CD14-positive monocyte (primary cell): Measurements from ENCODE around the gene USP27X. TPM values are rescaled to one million over a fixed set of nuclear protein-coding genes. Genes with fewer than 3 reads are reported as not detected.
A peak's percentile ranks its signal among the peaks of the same experiment; 100 is the strongest.

Experiments
- DNase-seq, 3 donors: peaks; one replicate each; pipeline ENCODE4 v3.0.0-alpha.2; 2011 to 2022
- H2AFZ ChIP-seq: 2 replicates; pipeline ENCODE4 v1.6.0; 2012; ENCODE audit warnings: mild to moderate bottlenecking, low read depth, low read length, inconsistent platforms; ENCODE audit not compliant: insufficient read depth, poor library complexity, severe bottlenecking
- H3K27ac ChIP-seq, 2 donors: 1 replicate in 1 of 2; 2 replicates in 1 of 2; pipeline ENCODE4 v1.5.1; 2012 to 2013; ENCODE audit warnings: low read length in 2 of 2, control low read depth in 1 of 2, inconsistent platforms in 1 of 2, low read depth in 1 of 2, mild to moderate bottlenecking in 1 of 2
- H3K27me3 ChIP-seq, 2 donors: one replicate each; pipeline versions ENCODE4 v1.6.0 to v1.6.1; 2011 to 2013; ENCODE audit warnings: low read length in 2 of 2; ENCODE audit not compliant: control insufficient read depth in 2 of 2, insufficient read depth in 2 of 2
- H3K36me3 ChIP-seq, 2 donors: replicated peaks in 1 of 2; 1 replicate in 1 of 2; 2 replicates in 1 of 2; pipeline versions ENCODE4 v1.5.1 to v1.6.1; 2012 to 2013; ENCODE audit warnings: low read length in 2 of 2, control low read depth in 1 of 2, inconsistent platforms in 1 of 2, mild to moderate bottlenecking in 1 of 2; ENCODE audit not compliant: insufficient read depth in 2 of 2, control insufficient read depth in 1 of 2
- H3K4me1 ChIP-seq, 2 donors: 1 replicate in 1 of 2; 2 replicates in 1 of 2; pipeline versions ENCODE4 v1.5.1 to v1.6.1; 2012 to 2013; ENCODE audit warnings: low read length in 2 of 2, control low read depth in 1 of 2, inconsistent platforms in 1 of 2, mild to moderate bottlenecking in 1 of 2, moderate library complexity in 1 of 2; ENCODE audit not compliant: insufficient read depth in 2 of 2, control insufficient read depth in 1 of 2
- H3K4me2 ChIP-seq: replicated peaks from 2 replicates; pipeline ENCODE3; 2012; ENCODE audit warnings: low read length, moderate library complexity, mild to moderate bottlenecking; ENCODE audit not compliant: poor library complexity, severe bottlenecking; ENCODE audit errors: extremely low read depth
- H3K4me3 ChIP-seq, 3 experiments: fragments of 200-600 bp in 1 of 3; sonication (generic) in 1 of 3; replicated peaks in 1 of 3; 1 replicate in 2 of 3; 2 replicates in 1 of 3; pipeline ENCODE4 v1.5.1; 2011 to 2013; ENCODE audit warnings: low read length in 3 of 3, mild to moderate bottlenecking in 3 of 3, control low read depth in 2 of 3, low read depth in 2 of 3, inconsistent platforms in 1 of 3, moderate library complexity in 1 of 3
- H3K79me2 ChIP-seq: 2 replicates; pipeline ENCODE4 v1.6.0; 2012; ENCODE audit warnings: mild to moderate bottlenecking, control low read depth, inconsistent platforms, low read length, moderate library complexity; ENCODE audit not compliant: insufficient read depth
- H3K9ac ChIP-seq: 2 replicates; pipeline ENCODE4 v1.6.0; 2017; ENCODE audit warnings: low read length, mild to moderate bottlenecking; ENCODE audit not compliant: insufficient read depth, poor library complexity, severe bottlenecking
- H3K9me3 ChIP-seq, 2 donors: replicated peaks in 1 of 2; 1 replicate in 1 of 2; 2 replicates in 1 of 2; pipeline versions ENCODE4 v1.5.1 to v1.6.1; 2012 to 2013; ENCODE audit warnings: low read length in 2 of 2, control low read depth in 1 of 2; ENCODE audit not compliant: control insufficient read depth in 1 of 2, insufficient read depth in 1 of 2
- H4K20me1 ChIP-seq: 2 replicates; pipeline ENCODE4 v1.6.0; 2012; ENCODE audit warnings: mild to moderate bottlenecking, low read length, control low read depth, moderate library complexity; ENCODE audit not compliant: insufficient read depth
- H3K27ac Mint-ChIP-seq, 7 donors: one replicate each; pipeline ENCODE4 v1.8.0; 2020; ENCODE audit warnings: mild to moderate bottlenecking in 7 of 7, mixed read lengths in 7 of 7, moderate library complexity in 6 of 7, inconsistent platforms in 2 of 7
- H3K27me3 Mint-ChIP-seq, 3 donors: one replicate each; pipeline ENCODE4 v1.8.0; 2021 to 2022; ENCODE audit warnings: low read depth in 3 of 3, mild to moderate bottlenecking in 3 of 3, mixed read lengths in 3 of 3, moderate library complexity in 3 of 3, inconsistent platforms in 1 of 3
- H3K36me3 Mint-ChIP-seq, 2 donors: one replicate each; pipeline ENCODE4 v1.8.0; 2020; ENCODE audit warnings: mixed read lengths in 2 of 2, inconsistent platforms in 1 of 2, mild to moderate bottlenecking in 1 of 2
- H3K4me1 Mint-ChIP-seq: one replicate; pipeline ENCODE4 v1.8.0; 2020; ENCODE audit warnings: mild to moderate bottlenecking, mixed read lengths
- H3K4me3 Mint-ChIP-seq, 2 donors: one replicate each; pipeline ENCODE4 v1.8.0; 2020; ENCODE audit warnings: mild to moderate bottlenecking in 2 of 2, mixed read lengths in 2 of 2, moderate library complexity in 1 of 2
- H3K9me3 Mint-ChIP-seq, 7 donors: one replicate each; pipeline ENCODE4 v1.8.0; 2020 to 2022; ENCODE audit warnings: mixed read lengths in 7 of 7, mild to moderate bottlenecking in 6 of 7, moderate library complexity in 6 of 7, inconsistent platforms in 2 of 7
- WGBS: methylation state at CpG from one replicate; pipeline ENCODE4 v1.1.5; 2013; ENCODE audit warnings: missing lambda C conversion rate; ENCODE audit not compliant: insufficient coverage; 5-methylcytosine and 5-hydroxymethylcytosine counted together
- intact Hi-C, 2 donors: fragments of 100-400 bp; cut with micrococcal nuclease; formaldehyde crosslinking; loops; one replicate each; pipeline versions ENCODE4 v1.15.0 to v1.15.1; 2023
- polyA plus RNA-seq, 3 donors: library from polyadenylated mRNA; depleted of rRNA in 1 of 3; unstranded in 2 of 3; stranded (reverse) in 1 of 3; fragments of 300-500 nt in 2 of 3; fragments of >200 nt in 1 of 3; fragmentation: Illumina TruSeq in 2 of 3; gene quantifications; 1 replicate in 2 of 3; 2 replicates in 1 of 3; pipeline ENCODE4 v1.2.3, GENCODE V29; 2012 to 2021
- TF ChIP-seq, protein P1 (sequence below): fragments of 200-600 bp; IDR thresholded peaks from one replicate; pipeline ENCODE4 v1.8.0; 2022; ENCODE audit warnings: antibody characterized with exemption, mild to moderate bottlenecking

USP27X gene
- polyA plus RNA-seq, 3 donors: 0.16 to 0.97 (median 0.23) TPM

DNA sequence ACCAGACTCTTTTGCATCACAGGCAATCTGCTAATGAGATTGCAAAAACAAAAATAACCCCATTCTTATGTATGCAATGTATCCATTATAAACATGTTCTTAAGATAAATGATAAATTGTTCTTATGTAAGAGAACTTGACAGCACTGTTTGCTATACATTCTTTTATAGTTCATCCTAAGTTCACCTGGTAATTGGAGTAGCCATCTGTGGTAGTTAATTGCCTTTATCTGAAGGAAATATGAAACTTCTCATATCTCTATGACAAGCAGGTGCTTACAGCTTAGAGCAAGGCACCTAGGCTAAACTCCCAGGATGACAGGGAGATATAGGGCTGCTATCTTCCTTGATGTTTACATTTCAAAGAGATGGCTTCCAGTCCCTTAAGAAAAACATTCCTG lies 21.8 kb downstream of the USP27X start:
- Histone ChIP-seq H3K79me2 (no peaks in the 10 kb centered on the region), H3K9ac (no peak overlapping the region), H3K4me1 (no peaks in the 10 kb centered on the region), H2AFZ (no peak overlapping the region), H3K9me3 (peaks cover 16 to 21% of the 10 kb centered on the region in 2 donors), H3K36me3 (no peaks in the 10 kb centered on the region), H3K27me3 (peaks cover 0 to 2% of the 10 kb centered on the region in 2 donors), H3K4me2 (no peak overlapping the region), H3K27ac (no peak overlapping the region), H3K4me3 (no peak overlapping the region), H4K20me1 (no peaks in the 10 kb centered on the region)
- intact Hi-C loops: no loop called here
- Mint-ChIP-seq H3K9me3 (peaks cover 8 to 24% (median 16%) of the 10 kb centered on the region in 7 donors), H3K27me3 (peaks cover 1 to 6% (median 3%) of the 10 kb centered on the region in 3 donors), H3K27ac (no peak overlapping the region), H3K36me3 (no peaks in the 10 kb centered on the region), H3K4me1 (no peaks in the 10 kb centered on the region), H3K4me3 (no peak overlapping the region)
- TF ChIP-seq, protein P1, sequence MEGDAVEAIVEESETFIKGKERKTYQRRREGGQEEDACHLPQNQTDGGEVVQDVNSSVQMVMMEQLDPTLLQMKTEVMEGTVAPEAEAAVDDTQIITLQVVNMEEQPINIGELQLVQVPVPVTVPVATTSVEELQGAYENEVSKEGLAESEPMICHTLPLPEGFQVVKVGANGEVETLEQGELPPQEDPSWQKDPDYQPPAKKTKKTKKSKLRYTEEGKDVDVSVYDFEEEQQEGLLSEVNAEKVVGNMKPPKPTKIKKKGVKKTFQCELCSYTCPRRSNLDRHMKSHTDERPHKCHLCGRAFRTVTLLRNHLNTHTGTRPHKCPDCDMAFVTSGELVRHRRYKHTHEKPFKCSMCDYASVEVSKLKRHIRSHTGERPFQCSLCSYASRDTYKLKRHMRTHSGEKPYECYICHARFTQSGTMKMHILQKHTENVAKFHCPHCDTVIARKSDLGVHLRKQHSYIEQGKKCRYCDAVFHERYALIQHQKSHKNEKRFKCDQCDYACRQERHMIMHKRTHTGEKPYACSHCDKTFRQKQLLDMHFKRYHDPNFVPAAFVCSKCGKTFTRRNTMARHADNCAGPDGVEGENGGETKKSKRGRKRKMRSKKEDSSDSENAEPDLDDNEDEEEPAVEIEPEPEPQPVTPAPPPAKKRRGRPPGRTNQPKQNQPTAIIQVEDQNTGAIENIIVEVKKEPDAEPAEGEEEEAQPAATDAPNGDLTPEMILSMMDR: no peak
- no peak for DNase-seq

DNA sequence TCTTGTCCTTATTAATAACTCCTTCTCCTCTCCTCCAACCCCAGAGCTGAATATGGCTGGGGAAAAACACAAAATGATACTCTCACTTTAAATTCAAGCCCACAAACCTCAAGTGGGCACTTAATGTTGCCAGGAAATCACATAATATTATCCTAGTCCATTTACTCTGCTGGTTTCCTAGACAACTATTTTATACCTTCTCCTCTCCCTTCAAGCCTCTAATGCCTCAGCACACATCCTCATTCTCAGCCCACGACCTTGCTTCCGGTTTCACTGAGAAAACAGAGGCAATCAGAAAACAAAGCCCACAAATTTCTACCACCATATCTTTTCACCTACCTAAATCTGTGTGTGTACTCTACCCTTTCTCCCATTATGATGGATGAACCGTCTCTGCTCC lies 31.1 kb downstream of the USP27X start:
- Histone ChIP-seq H2AFZ (no peak overlapping the region), H4K20me1 (no peaks in the 10 kb centered on the region), H3K27ac (no peak overlapping the region), H3K27me3 (peaks cover 0 to 7% of the 10 kb centered on the region in 2 donors), H3K4me3 (no peak overlapping the region), H3K79me2 (no peaks in the 10 kb centered on the region), H3K4me2 (no peak overlapping the region), H3K36me3 (no peaks in the 10 kb centered on the region), H3K9ac (no peak overlapping the region), H3K4me1 (no peaks in the 10 kb centered on the region), H3K9me3 (no peaks in the 10 kb centered on the region)
- Mint-ChIP-seq H3K4me3 (no peak overlapping the region), H3K36me3 (no peaks in the 10 kb centered on the region), H3K27me3 (peaks cover 0 to 7% (median 2%) of the 10 kb centered on the region in 3 donors), H3K27ac (peak overlapping the region in 1 of 7 donors; percentile 57), H3K9me3 (no peaks in the 10 kb centered on the region), H3K4me1 (peaks cover 7% of the 10 kb centered on the region)
- intact Hi-C loops: loop anchor here in 1 of 2 donors (10.0 kb wide), 1 partner anchor 674 kb away; no protein-coding TSS in a partner anchor
- DNase-seq: no peak
- WGBS: 0% methylated on average over 2 of the region's 3 CpGs
- TF ChIP-seq, protein P1: no peak
